Measurements from ENCODE around the gene MAP2K1.

GRCh38 chr15:66514586-66514985 is 127.9 kb downstream of the MAP2K1 start:
- no peak for TF ChIP-seq MAX (IDR thresholded peaks at IDR 0.05; ENCODE audit: low read depth, low read length)
- no peak for TF ChIP-seq POLR2A (IDR thresholded peaks at IDR 0.05; ENCODE audit: extremely low read depth, insufficient read length)
- no peak for TF ChIP-seq CTCF (IDR thresholded peaks at IDR 0.05; ENCODE audit: low read depth, low read length)
- no peak for TF ChIP-seq MYC (IDR thresholded peaks at IDR 0.05; ENCODE audit: low read depth, low read length)

All from NB4 (cell line).